ENCODE measurements around the gene RAP1GAP2.

The RAP1GAP2 gene

GRCh38 chr17:2921443-2921842, 125.2 kb downstream of the RAP1GAP2 start:
- DNase-seq, result no peak

- DNase-seq, result no peak
These were observed 128.0 kb downstream of the RAP1GAP2 start for GRCh38 chr17:2924211-2924610.

GRCh38 chr17:2925011-2925410, 128.8 kb downstream of the RAP1GAP2 start:
- no peak for DNase-seq

GRCh38 chr17:2926019-2926650, 129.9 kb downstream of the RAP1GAP2 start:
- DNase-seq, result no peak

GRCh38 chr17:2928294-2928890, 132.2 kb downstream of the RAP1GAP2 start:
- DNase-seq, result no peak

- DNase-seq, result no peak
These were observed 133.8 kb downstream of the RAP1GAP2 start for GRCh38 chr17:2929881-2930533.

GRCh38 chr17:2931876-2932275, 135.6 kb downstream of the RAP1GAP2 start:
- no peak for DNase-seq

GRCh38 chr17:2932946-2933345, 136.7 kb downstream of the RAP1GAP2 start:
- no peak for DNase-seq

- DNase-seq, result no peak
These were observed 137.4 kb downstream of the RAP1GAP2 start for GRCh38 chr17:2933606-2934005.

GRCh38 chr17:2935632-2936031, 139.4 kb downstream of the RAP1GAP2 start:
- no peak for DNase-seq

- no peak for DNase-seq
These were observed 140.1 kb downstream of the RAP1GAP2 start for GRCh38 chr17:2936351-2936750.

- no peak for DNase-seq
These were observed 140.6 kb downstream of the RAP1GAP2 start for GRCh38 chr17:2936771-2937321.

- DNase-seq, result no peak
These were observed 141.2 kb downstream of the RAP1GAP2 start for GRCh38 chr17:2937331-2938003.

GRCh38 chr17:2939714-2940351, 143.6 kb downstream of the RAP1GAP2 start:
- DNase-seq, result no peak

GRCh38 chr17:2940352-2940751, 144.1 kb downstream of the RAP1GAP2 start:
- DNase-seq, result no peak

GRCh38 chr17:2943981-2944380, 147.7 kb downstream of the RAP1GAP2 start:
- DNase-seq, result peak; percentile 7

GRCh38 chr17:2945299-2945698, 149.1 kb downstream of the RAP1GAP2 start:
- DNase-seq, result no peak

GRCh38 chr17:2946144-2946543, 149.9 kb downstream of the RAP1GAP2 start:
- DNase-seq, result no peak

GRCh38 chr17:2947588-2947950, 151.3 kb downstream of the RAP1GAP2 start:
- no peak for DNase-seq

GRCh38 chr17:2947996-2948550, 151.8 kb downstream of the RAP1GAP2 start:
- DNase-seq, result no peak

- no peak for DNase-seq
These were observed 152.7 kb downstream of the RAP1GAP2 start for GRCh38 chr17:2948721-2949468.
